SW480 (cell line): ENCODE data around the gene PPM1H.

Source experiments
- DNase-seq: peaks from one replicate; pipeline ENCODE4 v3.0.0-alpha.2; 2016; ENCODE audit warnings: low spot score

PPM1H gene

GRCh38 chr12:62649412-62650138 is 285.4 kb downstream of the PPM1H start:
- no peak for DNase-seq

DNA sequence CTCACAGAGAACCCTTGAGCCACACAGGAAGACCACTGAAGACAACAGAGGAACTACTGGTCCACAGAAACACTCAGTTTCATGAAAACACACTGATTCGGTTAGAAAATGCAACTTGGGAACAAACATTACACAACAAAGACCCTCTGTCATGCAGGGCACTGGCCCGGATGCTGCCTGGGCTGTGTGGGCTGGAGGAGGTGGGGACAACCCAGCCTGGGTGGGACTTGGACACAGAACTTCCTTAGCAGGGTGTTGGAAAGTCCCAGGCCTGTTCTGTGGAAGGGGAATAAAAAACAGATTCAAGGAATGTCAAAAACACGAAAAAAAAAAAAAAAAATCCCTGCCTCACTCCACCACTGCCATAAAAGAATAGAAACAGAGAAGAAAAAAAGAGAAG is 287.4 kb downstream of the PPM1H start:
- DNase-seq = no peak

DNA sequence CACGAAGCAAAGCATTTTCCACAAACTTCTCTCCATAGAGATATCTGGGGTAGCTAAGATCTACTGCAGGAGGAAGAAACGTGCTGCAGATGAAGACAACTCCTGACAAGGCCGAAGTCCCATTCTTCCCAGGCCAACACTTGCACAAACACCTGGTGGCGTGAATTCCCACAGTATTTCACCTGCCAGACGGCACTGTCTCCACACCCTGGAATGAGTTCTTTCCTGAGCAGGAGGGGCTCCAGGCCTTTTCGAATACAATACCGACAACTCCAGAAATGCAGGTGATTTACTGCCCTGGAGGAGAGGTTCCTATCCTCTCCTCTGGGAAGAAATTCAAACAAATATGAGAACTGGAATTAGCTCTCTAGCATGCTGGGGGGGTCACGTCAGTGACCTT is 288.4 kb downstream of the PPM1H start:
- DNase-seq = no peak

- no peak for DNase-seq
These were observed 291.5 kb downstream of the PPM1H start for GRCh38 chr12:62643486-62643885.

- no peak for DNase-seq
These were observed 292.5 kb downstream of the PPM1H start for GRCh38 chr12:62642486-62642885.

GRCh38 chr12:62640910-62641448 is 294.0 kb downstream of the PPM1H start:
- DNase-seq = no peak

DNA sequence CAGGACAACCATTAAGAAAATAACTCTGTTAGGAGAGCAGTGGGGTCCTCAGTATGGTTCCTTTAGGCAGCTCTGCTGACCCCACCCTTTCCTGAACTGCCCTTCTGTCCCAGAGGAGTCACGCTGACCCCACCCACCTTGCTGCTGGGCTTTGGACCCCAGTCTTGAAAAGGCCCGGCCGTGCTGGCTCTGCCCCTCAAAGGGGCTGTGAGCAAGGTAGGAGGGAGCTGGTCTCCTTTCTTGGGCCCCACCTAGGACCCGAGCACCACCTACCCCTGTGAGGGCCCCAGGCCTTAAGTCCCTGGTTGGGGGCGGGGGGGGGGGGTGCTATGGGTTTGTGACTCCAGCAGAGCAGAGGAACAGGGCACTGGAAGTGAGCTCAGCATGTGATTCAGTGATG is 297.3 kb downstream of the PPM1H start:
- DNase-seq = no peak

DNA sequence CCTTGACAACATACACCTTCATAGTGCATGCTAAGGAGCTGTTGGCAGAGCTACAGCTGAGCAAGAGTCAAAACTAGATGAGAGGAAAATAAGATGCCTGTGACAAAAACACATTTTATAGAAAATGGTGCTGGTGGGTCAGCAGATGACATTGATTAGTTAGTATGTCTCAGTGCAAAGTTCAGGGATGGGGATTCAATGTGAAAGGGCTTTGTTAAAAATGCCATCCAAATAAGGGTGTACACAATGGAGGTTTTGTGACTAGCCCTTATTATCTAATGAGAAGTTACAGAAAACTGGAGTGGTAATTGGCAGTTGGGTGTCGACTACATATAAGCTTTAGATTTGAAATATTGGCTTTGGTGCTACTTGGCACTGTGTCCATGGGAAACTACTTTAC is 299.3 kb downstream of the PPM1H start:
- no peak for DNase-seq

GRCh38 chr12:62632411-62632918 is 302.5 kb downstream of the PPM1H start:
- peak; percentile 13 for DNase-seq

DNA sequence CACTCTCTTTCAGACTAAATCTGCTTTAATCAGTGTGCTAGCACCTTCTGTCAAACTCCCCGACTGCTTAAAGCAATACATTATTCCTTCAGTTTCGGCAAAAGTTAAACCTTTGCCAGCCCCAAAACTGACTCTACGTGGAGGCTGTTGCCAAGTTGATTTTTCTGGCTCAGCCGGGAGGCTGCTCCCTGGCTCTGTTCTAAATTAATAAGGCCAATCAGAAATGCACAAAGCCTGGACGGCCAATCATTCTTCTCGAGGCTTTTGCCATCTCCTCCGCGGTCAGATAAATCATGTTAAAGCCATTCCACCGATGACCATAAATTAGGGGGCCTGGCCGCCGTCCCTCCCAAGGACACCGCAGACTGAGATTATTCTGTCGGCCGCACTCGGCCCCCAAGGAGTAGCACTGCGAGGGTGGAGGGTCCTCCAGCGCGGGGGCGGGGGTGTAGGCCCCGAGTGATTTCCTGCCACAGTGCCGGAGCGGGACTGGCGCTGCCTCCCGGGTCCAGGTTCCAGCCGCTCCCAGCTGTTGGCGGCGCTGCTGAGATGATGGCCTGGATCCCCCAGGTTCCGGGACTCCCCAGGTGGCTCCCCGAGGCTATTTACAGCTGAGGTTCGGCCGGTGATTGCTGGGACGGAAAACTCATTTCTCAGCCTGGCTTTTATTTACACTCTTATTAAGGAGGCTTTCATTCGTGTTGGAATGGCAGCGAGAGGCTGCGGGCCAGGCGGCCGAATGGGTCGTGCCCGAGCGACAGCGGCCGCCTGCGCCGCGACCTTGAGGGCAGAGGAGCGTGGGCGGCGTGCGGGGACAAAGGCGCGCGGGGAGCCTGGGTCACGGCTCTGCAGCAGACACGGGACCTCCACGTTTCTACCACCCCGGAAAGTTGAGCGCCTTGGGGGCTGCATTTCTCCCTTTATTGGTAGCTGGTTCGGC is 303.2 kb downstream of the PPM1H start:
- peak; percentile 50 for DNase-seq

DNA sequence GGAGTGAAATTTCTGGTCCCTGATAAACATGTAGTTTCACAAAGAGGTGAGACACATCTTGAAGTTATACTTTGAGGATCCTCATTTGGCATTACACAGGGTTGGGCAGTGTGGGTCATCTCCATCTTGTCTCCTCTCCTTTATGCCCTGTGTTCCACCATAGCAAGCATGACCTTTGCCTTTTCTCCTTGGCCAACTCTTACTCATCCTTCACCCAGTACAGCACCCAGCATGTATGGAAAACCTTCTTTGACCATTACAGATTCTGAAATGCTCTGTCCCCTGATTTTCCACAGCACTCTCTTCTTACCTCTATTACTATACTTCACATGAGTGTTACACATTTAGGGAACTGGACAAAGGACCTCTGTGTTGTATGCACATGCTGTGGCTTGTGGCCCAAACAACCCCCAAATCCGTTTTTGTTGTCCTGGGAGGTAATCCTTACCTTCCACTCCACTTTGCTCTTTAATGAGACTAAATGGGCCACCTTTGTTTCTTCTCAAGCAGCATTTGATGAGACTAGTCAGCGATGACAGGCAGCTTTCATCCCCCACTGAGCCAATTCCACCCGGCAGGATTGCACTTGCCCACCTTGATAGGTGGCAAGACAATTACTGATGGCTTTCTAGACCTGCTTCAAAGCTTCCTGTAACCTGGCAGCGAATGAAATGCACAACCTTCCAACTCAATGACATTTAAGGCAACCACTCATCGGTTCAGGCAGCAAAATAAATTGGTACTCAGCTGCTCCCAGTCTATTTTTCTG is 304.8 kb downstream of the PPM1H start:
- DNase-seq = no peak

DNA sequence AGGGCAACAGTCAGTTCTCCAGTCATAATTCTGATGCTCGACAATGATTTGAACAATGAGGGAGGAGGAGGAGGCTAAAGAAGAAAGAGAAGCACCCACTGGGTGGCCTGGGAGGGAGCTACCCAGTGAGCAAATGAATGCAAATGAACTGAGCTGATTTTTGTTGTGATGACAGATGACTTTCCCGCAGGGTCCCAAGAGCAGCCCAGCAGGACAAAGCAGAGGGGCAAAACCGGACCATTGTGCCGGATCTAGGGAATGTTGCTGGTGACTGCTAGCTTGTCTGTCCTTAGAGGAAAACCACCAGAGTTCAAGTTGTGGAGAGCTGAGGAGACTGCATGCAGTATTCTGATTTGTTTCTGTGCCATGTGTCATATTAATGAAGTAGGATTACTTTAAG is 305.5 kb downstream of the PPM1H start:
- no peak for DNase-seq

DNA sequence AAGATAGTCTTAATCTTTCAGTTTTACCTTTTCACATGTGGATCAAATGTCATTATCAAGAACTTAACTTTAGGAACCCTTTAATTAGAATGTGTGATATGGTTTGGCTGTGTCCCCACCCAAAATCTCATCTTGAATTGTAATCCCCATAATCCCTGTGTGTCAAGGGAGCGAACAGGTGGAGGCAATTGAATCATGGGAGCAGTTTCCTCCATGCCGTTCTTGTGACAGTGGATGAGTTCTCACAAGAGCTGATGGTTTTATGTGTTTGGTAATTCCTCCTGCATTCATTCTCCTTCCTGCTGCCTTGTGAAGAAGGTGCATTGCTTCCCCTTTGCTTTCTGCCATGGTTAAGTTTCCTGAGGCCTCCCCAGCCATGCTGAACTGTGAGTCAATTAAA is 307.8 kb downstream of the PPM1H start:
- DNase-seq = no peak

GRCh38 chr12:62625228-62625627 is 309.7 kb downstream of the PPM1H start:
- no peak for DNase-seq

- DNase-seq = no peak
These were observed 312.8 kb downstream of the PPM1H start for GRCh38 chr12:62622177-62622576.

DNA sequence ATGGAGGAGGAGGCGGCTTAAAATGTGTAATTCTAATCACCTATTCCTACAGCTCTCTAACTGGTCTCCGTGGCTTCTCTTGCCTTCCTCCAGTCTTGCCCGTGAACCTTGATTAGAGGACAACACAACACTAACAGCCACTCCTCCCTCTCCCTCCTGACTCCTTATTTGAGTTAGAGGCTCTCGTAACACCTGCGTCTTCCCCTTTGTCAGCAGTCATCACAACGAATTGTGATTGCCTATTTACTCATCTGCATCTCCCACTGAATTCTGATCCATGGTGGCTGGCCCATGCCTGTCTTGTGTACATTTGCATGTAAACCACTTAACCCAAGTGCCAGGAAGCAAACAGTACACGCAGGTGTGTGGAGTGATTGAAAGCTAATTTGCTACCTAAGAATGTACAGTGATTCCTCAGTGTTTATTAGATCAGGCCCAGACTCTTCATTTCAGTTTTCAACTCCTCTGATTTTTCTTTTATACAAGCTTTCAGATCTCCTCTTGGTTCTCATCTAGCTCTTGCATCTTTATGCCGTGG is 313.8 kb downstream of the PPM1H start:
- DNase-seq = no peak

GRCh38 chr12:62618930-62619329 is 316.0 kb downstream of the PPM1H start:
- no peak for DNase-seq

- DNase-seq = no peak
These were observed 316.6 kb downstream of the PPM1H start for GRCh38 chr12:62618319-62618718.

DNA sequence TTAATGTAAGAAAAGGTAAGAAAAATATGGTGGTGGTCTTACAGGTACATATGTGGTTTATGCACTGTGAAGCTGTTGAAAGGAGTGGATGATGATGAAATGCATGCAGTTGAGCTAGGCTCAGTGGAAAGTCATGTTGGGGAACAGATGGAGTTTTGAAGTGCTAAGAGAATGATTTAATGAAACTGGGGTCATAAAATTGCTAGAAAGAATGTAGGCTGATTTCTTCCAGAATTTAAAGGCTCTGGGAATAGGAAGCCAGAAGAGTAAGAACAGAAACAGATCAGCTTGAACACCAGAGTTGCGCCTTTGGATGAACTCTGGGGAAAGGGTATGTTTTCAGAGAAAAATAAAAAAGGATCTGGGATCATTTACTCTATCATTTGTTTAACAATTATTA is 321.9 kb downstream of the PPM1H start:
- no peak for DNase-seq

DNA sequence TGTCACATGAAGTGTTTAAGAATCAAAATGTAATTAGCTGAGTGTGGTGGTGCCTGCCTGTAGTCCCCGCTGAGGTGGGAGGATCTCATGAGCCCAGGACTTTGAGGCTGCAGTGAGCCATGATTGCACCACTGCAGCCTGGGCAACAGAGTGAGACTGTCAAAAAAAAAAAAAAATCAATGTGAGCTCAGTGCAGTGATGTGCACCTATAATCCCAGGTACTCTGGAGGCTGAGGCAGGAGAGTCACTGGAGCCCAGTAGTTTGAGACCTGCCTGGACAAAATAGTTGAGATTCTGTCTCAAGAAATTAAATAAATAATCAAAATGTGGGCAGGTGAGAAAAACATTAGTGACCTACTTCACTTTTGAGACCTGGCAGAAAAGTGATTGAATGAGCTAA is 328.3 kb downstream of the PPM1H start:
- DNase-seq = no peak

DNA sequence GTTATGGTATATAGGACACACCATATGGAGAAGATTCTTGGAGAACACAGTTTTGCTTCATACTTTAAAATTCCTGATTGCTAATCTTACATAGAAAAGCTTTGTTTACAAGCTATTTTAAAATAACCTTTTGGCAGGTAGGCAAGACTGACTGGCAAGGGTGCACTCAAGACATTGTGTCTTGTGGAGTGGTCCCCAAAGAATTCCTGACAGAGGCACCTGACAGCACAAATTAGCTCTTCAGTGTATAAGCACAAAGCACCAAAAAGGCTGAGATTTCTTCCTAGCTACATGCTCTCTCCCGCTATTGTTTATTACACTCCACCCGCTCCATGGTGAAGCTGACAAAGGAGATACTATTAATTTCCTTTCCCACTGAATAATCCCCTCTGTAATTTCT is 329.0 kb downstream of the PPM1H start:
- no peak for DNase-seq

GRCh38 chr12:62604871-62605270 is 330.1 kb downstream of the PPM1H start:
- no peak for DNase-seq
